Hypothalamus (tissue), 51 donors: ENCODE data around the gene CDHR5.
A peak's percentile ranks its signal among the peaks of the same experiment; 100 is the strongest.
"Not testable (repeated sequence)": the region's sequence is repeated elsewhere in the genome, so short reads cannot be mapped to it uniquely, and the experiment has no call there.

Experiments used
- DNase-seq, 51 donors: peaks; one replicate each; lab custom pipeline; 2025; lab: John Stamatoyannopoulos, UW

The CDHR5 gene

DNA sequence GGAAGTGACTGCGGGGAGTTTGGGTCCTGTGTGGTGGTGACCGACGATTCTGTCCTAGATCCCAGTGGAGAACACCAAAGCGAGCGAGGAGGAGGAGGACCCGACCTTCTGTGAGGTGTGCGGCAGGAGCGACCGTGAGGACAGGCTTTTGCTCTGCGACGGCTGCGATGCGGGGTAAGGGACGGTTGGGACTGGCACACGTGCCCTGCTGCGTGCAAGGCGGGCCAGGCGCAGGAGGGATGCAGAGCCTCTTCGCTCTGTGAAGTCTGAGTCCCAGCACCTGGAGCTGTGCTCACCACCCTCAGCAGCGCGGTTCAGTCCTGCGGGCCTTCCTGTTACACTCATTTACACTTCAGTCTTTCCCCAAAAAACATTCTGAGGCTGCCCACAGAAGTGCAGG is 32.3 kb downstream of the CDHR5 start:
- DNase-seq = no peak

DNA sequence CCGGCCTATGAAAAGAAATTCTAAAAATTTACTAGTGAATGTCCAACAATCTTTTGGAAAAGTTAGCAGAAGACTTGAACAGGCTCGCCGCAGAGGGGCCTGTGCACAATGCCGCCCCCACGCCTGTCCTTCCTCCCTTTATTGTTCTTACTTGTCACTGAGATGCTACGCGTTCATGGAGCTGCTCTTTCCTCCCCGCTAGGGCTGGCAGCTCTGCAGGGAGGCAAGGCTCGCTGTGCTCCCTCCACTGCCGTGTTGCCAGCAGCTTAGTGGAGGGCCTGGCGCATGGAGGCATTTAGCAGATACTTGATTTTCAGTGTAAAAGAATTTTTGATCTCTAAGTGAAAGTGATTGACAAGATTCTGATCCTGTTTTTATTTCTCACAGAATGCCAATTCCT is 33.8 kb downstream of the CDHR5 start:
- DNase-seq = no peak

DNA sequence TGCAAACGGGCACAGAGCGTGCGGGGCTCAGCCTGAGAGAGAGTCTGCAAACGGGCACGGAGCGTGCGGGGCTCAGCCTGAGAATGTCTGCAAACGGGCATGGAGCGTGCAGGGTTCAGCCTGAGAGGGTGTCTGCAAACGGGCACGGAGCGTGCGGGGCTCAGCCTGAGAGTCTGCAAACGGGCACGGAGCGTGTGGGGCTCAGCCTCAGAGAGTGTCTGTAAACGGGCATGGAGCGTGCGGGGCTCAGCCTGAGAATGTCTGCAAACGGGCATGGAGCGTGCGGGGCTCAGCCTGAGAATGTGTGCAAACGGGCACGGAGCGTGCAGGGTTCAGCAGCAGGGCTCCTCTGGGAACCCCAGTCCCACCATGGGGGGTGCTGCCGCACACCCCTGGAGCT is 35.0 kb downstream of the CDHR5 start:
- DNase-seq = no peak

DNA sequence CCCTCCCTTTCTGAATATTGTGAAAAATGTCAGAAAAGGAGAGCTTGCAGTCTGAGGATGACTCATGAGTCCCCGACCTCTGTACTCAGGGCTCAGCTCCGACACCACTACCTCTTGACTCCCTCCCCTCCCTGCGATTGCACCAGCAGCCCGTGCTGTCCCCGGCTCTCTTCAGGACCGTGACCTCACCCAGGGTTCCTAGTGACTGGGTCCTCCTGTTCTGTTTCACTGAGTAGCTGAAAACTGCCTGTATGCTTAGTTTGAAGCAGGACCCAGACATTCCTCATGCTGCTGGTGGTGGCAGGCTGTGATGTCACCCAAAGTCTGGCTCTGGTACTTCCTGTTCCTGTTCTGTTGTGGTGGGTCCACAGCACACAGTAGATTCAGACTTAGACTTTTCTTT is 36.8 kb downstream of the CDHR5 start:
- DNase-seq = peak in 4 of 51 donors; percentile 14 to 43 (median 32)

DNA sequence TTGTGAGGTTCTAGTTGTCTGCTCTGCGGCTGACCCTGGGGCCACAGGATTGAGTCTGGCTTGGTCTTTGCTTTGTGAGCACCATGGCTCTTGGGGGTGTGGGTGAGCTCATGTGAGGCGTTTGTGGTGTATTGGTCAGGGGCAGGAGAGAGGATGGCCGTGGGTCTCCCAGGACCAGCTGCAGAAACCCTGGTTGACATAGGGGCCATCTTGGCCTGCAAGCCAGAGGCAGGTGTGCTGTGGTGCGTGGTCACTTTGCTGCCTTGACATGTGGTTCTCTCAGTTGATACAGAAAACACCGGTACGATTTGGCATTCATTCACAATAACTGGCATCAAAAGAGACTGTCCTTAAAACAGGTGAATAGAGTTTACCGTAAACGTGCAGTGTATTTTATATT is 37.2 kb downstream of the CDHR5 start:
- DNase-seq = no peak

DNA sequence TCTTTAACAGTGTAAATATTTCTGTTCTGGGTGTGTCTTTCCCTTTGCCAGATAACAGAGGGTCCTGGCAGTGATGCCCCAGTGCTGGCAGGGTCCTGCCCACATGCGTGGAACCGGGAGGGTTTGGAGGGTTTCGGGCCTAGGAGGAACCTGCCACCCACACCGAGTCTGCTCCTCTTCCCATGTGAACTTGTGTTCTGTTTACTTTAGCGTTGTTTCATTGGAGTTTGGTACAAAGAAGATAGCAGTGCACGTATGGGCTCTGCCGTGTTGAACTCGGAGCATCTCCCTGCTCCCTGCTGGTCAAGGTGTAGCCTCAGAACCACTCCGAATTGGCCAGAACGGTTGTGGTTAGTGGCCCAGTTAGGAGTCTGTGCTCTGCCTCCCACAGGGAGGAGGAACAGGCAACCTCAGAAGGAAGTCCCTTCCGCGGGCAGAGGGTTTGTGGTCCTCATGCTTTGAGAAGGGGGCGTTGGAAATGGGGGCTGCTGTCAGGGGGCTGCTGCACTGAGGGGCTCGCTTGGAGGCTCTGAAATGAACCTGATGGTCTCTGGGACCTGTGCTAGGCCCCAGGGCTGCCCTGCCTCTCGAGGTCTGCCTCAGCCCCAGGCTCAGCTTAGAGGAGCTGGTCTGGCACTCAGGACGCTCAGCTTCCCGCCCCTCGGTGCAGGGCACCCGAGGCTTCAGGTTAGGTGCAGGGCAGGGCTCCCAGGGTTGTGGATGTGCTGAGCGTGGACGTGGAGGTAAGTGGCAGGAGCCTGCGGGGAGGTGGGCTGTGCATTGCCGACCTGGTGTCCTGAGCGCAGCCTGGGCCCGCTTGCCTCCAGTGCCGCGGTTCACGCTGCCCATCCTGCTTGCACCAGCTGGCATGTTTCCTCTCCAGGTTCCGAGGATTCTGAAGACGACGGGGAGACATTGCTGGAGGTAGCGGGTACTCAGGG is 38.1 kb downstream of the CDHR5 start:
- DNase-seq = no peak

DNA sequence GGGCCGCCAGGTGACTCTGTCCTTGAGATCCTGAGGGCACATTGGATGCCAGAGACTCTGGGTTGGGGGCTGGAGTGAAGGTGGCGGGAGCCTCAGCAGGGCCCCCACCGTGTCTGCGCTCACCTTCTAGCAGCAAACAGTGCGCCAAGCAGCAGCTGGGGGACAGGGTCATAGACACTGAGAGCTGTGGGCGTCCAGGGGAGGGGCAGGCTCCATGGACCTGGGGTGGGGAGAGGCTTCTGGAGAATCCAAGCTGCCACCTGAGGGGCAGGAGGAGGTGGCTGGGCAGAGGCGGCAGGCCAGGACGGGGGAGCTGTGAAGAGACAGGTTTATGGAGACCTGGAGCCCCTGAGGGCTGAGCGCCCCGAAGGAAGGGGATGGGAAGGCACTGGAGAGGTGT is 40.5 kb downstream of the CDHR5 start:
- no peak for DNase-seq

DNA sequence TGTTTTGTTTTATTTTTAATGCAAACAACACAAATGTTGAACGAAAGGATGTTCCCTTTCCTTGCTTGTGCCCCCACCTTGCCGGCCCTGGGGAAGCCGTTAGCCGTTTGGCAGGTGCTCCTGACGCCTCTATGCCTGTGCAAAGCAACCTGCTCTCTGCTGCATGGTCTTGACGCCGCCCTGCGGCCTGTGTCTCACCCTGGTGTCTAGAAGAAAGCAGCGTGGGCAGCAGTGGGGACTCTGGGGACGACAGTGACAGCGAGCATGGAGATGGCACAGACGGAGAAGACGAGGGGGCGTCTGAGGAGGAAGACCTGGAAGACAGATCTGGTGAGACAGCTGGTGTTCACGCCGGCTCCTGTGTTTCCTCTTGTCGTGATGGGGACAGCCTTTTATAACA is 43.0 kb downstream of the CDHR5 start:
- DNase-seq = peak in 1 of 51 donors; percentile 69

DNA sequence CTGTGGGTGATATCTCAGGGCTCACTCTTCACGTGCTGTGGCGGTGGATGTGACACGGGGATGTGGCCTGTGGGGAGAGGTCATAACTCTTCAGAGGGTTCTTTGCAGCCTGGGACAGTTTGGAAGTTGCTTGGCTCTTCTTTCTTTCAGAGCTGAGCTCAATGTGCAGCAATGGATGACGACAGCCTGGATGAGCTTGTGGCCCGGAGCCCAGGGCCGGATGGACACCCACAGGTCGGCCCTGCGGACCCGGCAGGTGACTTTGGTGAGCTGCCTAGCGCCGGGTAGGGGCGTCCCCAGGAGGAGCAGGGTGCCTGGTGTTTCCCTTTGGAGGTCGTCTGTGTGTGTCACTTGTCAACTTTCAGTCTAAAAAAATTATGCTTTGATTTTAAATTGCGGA is 43.4 kb downstream of the CDHR5 start:
- no peak for DNase-seq

DNA sequence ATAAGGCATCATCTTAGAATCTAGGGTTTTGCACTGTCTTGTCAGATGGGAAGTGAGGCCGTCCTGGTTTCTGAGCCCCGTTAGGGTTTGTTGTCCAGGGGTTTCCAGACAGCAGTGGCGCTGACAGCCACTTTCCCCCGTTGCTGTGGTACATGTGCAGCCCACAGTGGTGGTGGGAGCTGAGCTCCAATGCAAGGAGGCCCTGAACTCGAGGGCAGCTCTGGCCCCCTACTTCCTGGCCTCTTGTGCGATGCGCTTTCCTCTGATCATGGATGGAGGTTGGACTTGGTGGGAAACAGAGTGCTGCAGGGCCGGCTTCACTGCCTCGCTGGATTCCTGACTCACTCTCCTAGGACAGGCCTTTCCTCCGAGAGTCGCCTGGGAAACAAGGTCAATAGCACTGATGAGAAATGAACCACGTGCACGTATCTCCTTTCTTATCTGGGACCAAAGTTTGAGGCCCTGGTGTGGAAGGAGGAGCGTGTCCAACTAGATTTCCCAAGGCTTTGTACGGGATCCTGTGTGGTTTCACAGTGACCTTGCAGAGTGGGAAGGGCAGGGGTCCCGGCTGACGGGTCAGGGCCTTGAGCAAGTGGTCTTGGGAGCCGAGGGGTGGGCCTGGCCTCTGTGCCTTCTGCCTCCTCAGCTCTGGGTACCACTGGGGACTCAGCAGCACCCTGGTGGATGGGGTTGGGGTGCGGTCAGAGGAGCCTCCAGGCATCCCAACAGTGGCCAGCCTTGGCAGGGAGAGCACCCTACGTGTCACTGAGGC is 44.7 kb downstream of the CDHR5 start:
- DNase-seq = no peak

DNA sequence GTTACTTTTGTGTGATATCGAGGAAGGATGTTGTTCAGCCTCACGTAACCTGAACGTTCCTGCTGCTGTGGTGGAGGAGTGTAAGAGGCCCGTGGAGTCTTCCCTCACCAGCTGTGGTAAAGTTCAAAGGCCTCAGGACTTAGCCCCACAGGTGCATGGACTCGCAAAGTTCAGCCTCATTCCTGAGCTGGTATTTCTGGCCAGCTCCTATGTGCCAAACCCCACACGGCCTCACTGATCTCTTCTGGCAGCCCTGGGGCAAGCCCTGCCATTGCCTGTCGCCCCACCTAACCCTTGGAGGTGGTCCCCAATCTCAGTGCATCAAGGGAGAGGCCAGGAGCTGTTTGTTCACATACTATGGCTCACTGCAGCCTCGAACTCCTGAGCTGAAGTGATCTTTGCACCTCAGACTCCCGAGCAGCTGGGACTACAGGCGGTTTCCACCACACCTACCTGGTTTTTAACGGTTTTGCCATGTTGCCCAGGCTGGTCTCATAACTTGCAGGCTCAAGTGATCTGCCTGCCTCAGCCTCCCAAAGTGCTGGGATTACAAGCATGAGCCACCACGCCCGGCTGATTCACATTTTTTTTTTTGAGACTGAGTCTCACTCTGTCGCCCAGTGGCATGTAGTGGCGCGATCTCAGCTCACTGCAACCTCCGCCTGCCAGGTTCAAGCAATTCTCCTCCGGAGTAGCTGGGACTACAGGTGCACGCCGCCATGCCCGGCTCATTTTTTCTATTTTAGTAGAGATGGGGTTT is 46.3 kb downstream of the CDHR5 start:
- DNase-seq = no peak

DNA sequence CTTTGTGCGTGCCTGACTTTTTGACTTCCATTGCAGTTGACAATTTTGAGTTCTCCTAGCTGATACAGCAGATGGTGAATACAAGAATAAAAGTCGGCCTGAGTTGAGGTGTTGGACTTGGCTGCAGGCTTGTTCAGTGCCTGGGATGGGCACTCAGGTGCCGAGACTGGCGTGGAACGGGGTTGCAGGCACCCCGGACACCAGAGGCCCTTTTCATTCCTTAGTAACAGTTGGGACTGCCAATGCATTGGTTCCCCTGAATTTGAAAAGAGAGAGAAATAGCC is 47.2 kb downstream of the CDHR5 start:
- no peak for DNase-seq

DNA sequence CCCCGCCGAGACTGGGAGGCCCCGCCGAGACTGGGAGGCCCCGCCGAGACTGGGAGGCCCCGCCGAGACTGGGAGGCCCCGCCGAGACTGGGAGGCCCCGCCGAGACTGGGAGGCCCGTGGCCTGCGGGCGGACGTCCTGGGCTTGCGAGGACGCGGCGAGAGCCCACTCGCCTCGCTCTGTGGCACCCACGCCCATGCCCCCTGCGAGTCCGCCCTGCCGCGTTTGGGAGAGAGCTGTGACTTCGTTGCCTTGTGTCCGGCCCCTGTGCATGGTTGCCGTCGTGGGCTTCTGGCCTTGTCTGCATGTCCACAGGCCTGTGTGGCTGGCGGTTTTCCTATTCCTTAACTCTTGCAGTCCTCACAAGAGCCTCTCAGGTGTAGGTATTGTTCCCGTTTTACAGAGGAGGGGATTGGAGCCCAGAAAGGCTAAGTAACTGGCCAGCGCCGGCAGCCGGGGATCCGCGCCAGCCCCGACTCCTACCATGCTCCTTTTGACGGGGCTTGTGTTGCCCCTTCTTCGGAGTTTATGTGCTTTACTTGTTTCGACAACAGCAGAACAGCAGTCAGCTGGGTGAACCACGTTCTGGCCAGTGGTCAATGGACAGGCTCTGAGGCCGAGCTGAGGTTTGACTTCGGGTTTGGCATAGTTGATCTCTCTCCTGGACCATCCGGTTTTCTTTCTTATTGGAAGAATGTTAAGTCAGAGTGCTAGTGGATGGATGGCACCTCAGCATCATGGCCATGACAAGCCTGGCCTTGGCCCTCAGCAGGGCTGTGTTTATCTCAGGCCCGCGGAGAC is 47.7 kb downstream of the CDHR5 start:
- no peak for DNase-seq

DNA sequence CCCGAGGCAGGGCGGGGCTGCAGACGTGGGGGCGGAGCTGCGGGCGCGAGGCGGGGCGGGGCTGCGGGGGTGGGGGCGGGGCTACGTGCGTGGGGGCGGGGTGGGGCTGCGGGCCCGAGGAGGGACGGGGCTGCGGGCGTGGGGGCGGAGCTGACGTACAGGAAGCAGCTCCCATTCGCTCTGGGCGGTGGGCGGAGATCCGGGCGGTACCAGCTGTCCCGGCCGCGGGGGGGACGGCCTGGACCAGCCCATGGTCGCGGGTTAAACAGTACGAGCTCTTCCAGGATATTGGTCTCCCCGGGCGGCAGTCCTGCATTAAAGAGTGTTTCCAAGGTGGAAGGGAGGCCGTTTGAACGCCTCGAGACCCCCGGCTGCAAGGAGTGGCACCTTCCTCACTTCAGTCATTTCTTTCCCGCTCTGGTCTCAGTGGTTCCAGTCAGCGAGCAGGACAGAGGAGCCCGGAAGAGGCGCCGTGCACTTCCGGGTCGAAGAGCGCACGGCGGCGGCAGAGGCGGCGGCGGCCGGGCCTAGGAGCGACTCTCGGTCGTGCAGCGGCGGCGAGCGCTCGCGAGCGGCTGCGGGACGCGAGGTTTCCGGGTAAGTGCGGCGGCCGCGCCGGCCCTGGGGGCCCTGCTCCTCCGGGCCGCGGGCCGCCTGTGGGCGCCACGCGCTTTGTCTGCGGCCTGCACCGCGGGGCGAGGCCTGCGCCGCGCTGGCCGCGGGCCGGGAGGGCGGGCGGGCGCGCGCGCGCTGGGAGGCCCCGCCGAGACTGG is 48.6 kb downstream of the CDHR5 start, which contains the start of gene PHRF1:
TSS of gene PHRF1 (plus strand) at position 475 of the 773 bp plus-strand sequence. CDS start 5,043 bp downstream, outside the sequence.
- DNase-seq = peak; percentile 72 to 99 (median 93)

DNA sequence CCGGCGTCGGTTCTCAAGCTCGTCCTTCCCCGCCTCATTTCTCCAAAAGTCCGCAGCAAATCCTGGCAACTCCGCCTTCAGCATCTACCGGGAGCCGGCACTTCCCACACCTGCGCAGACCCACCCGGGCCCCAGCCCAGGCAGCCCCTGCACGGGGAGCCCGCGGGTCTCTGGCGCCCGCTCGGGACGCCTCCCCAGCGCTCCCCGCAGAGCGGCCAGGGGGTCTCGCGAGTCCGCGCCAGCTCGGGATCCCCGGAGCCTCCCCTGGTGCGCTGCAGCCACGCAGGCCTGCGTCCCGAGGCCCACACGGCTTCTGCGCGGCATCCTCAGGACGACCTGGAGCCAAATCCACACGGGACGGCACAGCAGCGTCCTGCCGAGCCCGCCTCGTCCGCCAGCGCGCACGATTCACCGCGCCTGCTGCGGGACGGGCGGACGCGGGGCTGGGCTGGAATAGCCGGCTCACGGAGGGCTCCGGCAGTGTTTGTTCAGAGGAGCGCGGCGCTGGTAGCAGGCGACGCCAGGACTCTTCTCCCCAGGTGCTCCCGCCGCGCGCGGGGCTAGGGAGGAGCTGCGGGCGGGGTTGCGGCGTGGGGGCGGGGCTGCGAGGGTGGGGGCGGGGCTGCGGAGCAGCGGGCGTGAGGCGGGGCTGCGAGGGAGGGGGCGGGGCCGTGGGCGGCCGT is 49.3 kb downstream of the CDHR5 start:
- peak in 2 of 51 donors; percentile 50 to 54 for DNase-seq

DNA sequence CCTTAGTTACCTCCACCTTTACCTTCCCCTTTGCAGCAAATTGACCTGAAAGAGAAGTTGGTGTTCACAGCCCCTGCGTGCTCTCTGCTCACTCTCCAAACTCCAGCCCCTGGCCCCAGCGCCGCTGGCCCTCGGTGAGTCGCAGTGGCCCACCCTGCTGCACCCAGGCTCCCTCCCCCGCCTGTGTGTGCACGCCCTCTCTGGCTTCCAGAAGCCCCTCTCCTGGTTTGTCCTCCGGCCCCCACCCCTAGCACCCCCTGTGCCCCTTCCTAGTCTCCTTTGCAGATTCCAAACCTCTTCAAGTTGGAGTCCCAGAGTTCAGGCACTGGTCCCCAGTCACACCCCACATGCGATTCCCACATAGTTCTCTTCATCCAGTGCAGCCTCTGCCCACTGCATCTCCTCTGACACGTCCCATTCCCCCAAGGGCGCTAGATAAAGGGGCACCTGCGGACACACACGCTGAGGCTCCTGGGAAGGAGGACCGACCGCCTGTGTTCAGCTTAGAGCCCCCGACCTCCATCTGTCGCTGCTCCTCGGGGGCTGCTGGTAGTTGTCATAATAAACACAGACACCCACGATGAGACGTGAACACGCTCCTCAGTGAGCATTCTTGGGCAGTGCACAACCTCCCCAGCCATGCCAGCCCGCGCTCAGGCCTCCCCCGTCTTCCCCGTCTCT is 50.0 kb downstream of the CDHR5 start:
- DNase-seq = peak in 2 of 51 donors; percentile 38 to 45

DNA sequence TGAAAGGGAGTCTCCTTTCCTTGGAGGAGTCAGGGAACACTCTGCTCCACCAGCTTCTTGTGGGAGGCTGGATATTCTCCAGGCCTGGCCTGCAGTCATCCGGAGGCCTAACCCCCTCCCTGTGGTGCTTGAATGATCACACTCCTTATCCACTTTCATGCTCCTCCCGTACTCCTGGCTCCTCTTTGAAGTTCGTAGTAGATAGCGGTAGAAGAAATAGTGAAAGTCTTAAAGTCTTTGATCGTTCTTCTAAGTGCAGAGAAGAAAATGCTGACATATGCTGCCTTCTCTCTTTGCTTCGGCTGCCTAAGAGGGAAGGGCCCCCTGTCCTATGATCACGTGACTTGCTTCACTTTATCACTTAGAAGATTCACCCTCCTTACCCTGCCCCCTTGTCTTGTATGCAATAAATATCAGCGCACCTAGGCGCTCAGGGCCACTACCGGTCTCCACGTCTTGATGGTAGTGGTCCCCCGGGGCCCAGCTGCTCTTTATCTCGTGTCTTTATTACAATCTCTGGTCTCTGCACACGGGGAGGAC is 50.7 kb downstream of the CDHR5 start:
- not testable (repeated sequence) for DNase-seq

DNA sequence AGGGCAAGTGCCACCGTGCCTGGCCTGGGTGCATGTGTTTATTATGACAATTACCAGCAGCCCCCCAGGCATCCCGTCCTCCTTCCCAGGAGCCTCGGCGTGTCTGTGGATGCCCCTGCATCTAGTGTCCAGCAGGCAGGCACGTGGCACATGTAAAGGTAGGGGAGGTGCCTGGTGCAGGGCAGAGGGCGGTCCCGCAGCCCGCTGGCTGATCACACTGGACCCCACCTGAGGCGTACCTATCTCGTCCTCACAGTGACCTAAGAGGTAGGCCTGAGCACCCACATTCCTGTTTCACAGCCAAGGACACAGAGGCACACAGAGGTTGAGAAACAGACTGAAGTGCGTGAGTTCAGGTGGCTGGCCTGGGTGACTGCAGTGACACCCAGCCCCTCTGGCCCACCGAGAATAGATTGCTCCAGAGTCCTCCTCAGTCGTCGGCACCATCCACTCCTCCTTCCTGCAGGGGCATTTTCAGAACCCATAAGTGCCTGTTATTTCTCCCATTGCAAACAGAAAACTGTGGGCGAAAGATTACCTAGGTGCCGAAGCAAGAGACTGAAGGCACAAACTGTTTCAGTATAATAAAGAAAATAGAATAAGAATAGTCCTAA is 51.5 kb downstream of the CDHR5 start:
- DNase-seq = no peak
